ENCODE results near the gene ARL2. TPM values are rescaled to one million over a fixed set of nuclear protein-coding genes. Genes with fewer than 3 reads are reported as not detected.

Gene ARL2
- total RNA-seq, 1 experiment from 2014 or later, result 107 TPM

DNA sequence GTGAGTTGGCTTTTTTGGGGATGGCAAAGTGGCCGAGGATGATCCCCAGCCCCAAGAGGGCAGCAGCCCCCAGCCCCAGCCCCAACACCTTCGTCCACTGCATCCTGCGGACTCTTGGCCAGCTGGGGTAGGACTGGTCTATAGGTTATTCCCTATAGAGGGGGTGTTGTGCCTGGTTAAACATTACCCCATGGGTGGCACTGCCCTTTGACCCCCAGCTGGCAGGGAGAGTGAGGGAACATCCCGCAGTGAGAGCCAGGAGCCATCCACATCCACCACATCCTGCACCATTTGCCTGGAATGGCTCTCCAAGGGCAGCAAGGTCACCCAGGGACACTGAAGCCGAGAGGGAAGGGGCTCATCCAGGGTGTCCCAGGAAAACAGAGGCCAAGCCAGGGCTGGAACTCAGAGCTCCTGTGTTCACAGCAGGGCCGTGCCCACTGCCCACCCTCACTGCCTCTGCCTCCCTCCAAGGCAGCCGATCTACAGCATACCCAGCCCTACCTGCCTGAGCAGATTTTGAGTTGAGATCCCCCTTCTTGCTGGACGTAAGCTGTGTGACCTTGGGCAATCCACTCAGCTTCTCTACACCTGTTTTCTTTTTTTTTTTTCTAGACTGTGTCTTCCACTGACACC is 44.6 kb downstream of the ARL2 start, which contains the start of gene NAALADL1:
TSS of gene NAALADL1 (minus strand) at position 135 of the 636 bp plus-strand sequence. CDS start at position 103, 32 bp downstream.
- H2AFZ ChIP-seq (ENCODE audit: low read length), result no peak within 1 kb of the TSS
- no peaks in the 10 kb centered on the region for H4K20me1 ChIP-seq (ENCODE audit: low read length)
- intact Hi-C loops (cut with micrococcal nuclease), result no loop called here
- H3K4me1 ChIP-seq (ENCODE audit: insufficient read depth, low read length), result no peaks in the 10 kb centered on the region
- H3K9me3 ChIP-seq (ENCODE audit: low read length), result no peaks in the 10 kb centered on the region
- ATAC-seq, result no peak
- no peak within 1 kb of the TSS for H3K4me2 ChIP-seq (ENCODE audit: low read length)
- H3K9me2 ChIP-seq (replicated peaks; ENCODE audit: low read length), result no peaks in the 10 kb centered on the region
- no TSS peak for BruUV-seq (replicated peaks)
- no peaks in the 10 kb centered on the region for H3K27me3 ChIP-seq (ENCODE audit: low read length)
- H3K27ac ChIP-seq (ENCODE audit: low read length), result no peak within 1 kb of the TSS
- H3K36me3 ChIP-seq (ENCODE audit: low read depth, low read length), result no peaks in the 10 kb centered on the region
- no peak within 1 kb of the TSS for H3K4me3 ChIP-seq (ENCODE audit: low read length)
- no peaks in the 10 kb centered on the region for H3K79me2 ChIP-seq (ENCODE audit: low read length)
- ChIA-PET CTCF (no interaction called here), POLR2A (ENCODE audit: unreplicated experiment) (no interaction called here)
- DNase-seq, result no peak
- H3F3A ChIP-seq (ENCODE audit: low read length, unreplicated experiment), result no peaks in the 10 kb centered on the region
- no peak for TF ChIP-seq EZH2 (IDR thresholded peaks at IDR 0.05; ENCODE audit: low read length, unreplicated experiment)
- TF ChIP-seq, protein P1, sequence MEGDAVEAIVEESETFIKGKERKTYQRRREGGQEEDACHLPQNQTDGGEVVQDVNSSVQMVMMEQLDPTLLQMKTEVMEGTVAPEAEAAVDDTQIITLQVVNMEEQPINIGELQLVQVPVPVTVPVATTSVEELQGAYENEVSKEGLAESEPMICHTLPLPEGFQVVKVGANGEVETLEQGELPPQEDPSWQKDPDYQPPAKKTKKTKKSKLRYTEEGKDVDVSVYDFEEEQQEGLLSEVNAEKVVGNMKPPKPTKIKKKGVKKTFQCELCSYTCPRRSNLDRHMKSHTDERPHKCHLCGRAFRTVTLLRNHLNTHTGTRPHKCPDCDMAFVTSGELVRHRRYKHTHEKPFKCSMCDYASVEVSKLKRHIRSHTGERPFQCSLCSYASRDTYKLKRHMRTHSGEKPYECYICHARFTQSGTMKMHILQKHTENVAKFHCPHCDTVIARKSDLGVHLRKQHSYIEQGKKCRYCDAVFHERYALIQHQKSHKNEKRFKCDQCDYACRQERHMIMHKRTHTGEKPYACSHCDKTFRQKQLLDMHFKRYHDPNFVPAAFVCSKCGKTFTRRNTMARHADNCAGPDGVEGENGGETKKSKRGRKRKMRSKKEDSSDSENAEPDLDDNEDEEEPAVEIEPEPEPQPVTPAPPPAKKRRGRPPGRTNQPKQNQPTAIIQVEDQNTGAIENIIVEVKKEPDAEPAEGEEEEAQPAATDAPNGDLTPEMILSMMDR (conservative IDR thresholded peaks at IDR 0.05; ENCODE audit: low read depth, low read length), result no peak
- TF ChIP-seq EZH2phosphoT487 (IDR thresholded peaks at IDR 0.05; ENCODE audit: borderline replicate concordance, low read length), result no peak
- no peak within 1 kb of the TSS for H3K9ac ChIP-seq (ENCODE audit: low read length)

DNA sequence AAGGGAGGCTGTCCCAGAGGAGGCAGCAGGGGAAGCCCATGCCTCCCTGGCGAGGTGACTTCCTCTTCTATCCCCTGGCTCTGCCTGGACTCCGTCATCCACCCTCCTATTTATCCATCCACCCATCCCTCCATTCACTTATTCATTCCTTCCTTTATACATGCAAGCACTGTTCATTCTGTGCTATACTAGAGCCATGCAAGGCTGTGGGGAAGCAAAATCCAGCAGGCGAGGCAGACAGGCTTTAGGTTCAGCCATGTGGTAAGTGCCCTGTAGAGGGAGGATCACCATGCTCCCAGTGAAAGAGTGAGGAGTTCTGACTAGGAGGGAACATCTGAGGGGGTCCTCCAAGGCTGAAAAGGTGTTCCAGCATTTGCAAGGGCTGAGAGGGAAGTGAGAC is 45.6 kb downstream of the ARL2 start:
- POLR2A ChIA-PET (ENCODE audit: unreplicated experiment), result no interaction called here
- H3K4me3 ChIP-seq (ENCODE audit: low read length), result no peak overlapping the region

More for the DNA sequence above, 45.6 kb downstream of the ARL2 start:
- no peak for ATAC-seq
- H3K79me2 ChIP-seq (ENCODE audit: low read length), result no peaks in the 10 kb centered on the region
- H3K4me2 ChIP-seq (ENCODE audit: low read length), result no peak overlapping the region
- TF ChIP-seq EZH2 (IDR thresholded peaks at IDR 0.05; ENCODE audit: low read length, unreplicated experiment) (no peak), EZH2phosphoT487 (IDR thresholded peaks at IDR 0.05; ENCODE audit: borderline replicate concordance, low read length) (no peak)
- TF ChIP-seq, protein P1 (conservative IDR thresholded peaks at IDR 0.05; ENCODE audit: low read depth, low read length), result no peak
- BruUV-seq (replicated peaks), result no TSS peak
- DNase-seq, result no peak
- no peaks in the 10 kb centered on the region for H4K20me1 ChIP-seq (ENCODE audit: low read length)
- no peaks in the 10 kb centered on the region for H3K27me3 ChIP-seq (ENCODE audit: low read length)
- H3K9me2 ChIP-seq (replicated peaks; ENCODE audit: low read length), result no peaks in the 10 kb centered on the region
- H3K4me1 ChIP-seq (ENCODE audit: insufficient read depth, low read length), result no peaks in the 10 kb centered on the region
- no peaks in the 10 kb centered on the region for H3F3A ChIP-seq (ENCODE audit: low read length, unreplicated experiment)
- no peak overlapping the region for H2AFZ ChIP-seq (ENCODE audit: low read length)
- H3K27ac ChIP-seq (ENCODE audit: low read length), result no peak overlapping the region
- no peak overlapping the region for H3K9ac ChIP-seq (ENCODE audit: low read length)
- H3K9me3 ChIP-seq (ENCODE audit: low read length), result no peaks in the 10 kb centered on the region
- H3K36me3 ChIP-seq (ENCODE audit: low read depth, low read length), result no peaks in the 10 kb centered on the region
- CTCF ChIA-PET, result no interaction called here
- intact Hi-C loops (cut with micrococcal nuclease), result no loop called here

Measured in PC-3 (cell line).